HCEC 1CT (cell line): ENCODE data around the gene OR13C8.
"Not testable (repeated sequence)": the region's sequence is repeated elsewhere in the genome, so short reads cannot be mapped to it uniquely, and the experiment has no call there.

Experiments
- DNase-seq: peaks from one replicate; pipeline ENCODE4 v3.0.0-alpha.2; 2017

Gene OR13C8

DNA sequence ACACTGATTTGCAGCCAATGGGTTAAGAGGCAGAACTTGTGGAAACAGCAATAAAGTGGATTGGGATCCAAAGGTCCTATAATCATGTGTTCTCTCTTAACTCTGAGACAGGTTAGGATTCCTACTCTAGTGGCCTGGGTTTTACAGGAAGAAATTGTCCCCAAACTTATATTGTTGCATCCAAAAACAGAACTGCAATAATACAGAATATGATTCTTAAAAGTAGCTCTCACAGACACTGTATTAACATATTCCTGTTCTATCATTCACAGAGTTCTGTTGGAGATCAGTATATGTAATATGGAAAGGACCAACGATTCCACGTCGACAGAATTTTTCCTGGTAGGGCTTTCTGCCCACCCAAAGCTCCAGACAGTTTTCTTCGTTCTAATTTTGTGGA, at the start of gene OR13C8:
Gene OR13C8, plus strand, starts transcription at position 301 of the 400 bp plus-strand sequence. Its CDS starts 0 bp downstream, at position 301.
- DNase-seq, result no peak

DNA sequence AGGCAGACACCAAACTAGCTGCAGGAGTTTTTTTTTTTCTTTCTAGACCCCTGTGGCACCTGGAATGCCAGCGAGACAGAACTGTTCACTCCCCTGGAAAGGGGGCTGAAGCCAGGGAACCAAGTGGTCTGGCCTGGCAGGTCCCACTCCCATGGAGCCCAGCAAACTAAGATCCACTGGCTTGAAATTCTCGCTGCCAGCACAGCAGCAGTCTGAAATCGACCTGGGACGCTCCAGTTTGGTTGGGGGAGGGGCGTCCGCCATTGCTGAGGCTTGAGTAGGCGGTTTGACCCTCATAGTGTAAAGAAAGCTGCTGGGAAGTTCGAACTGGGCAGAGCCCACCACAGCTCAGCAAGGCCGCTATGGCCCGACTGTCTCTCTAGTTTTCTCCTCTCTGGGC, 48.7 kb upstream of the OR13C8 start:
- not testable (repeated sequence) for DNase-seq

DNA sequence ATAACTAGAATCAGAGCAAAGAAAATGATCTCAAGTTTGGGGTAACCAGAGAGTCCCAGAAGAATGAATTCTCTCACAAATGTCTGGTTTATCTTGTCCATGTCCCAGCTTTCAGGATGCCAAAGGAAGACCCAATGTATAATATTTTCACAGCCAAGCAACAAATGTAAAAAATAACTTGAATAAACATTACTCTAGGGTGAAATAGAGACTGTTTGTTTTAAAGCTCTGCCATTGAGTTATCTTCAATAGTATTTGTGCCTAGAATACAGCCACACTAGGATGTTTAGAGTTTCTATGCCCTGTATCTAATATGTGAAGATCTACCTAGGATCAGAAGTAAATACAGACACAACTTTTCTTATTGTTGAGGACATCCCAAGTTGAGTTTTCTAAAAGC, 41.9 kb upstream of the OR13C8 start, which contains the start of gene OR13C4:
Gene OR13C4, minus strand, starts transcription at position 101 of the 400 bp plus-strand sequence. Its CDS starts 0 bp downstream, at position 101.
- DNase-seq, result no peak

GRCh38 chr9:104536756-104537155, 32.2 kb upstream of the OR13C8 start, which contains the start of gene OR13C3:
Gene OR13C3, minus strand, starts transcription at chr9:104536856. Its CDS starts 133 bp downstream, at chr9:104536723.
- DNase-seq, result no peak

GRCh38 chr9:104539275-104539674, 29.7 kb upstream of the OR13C8 start:
- no peak for DNase-seq

DNA sequence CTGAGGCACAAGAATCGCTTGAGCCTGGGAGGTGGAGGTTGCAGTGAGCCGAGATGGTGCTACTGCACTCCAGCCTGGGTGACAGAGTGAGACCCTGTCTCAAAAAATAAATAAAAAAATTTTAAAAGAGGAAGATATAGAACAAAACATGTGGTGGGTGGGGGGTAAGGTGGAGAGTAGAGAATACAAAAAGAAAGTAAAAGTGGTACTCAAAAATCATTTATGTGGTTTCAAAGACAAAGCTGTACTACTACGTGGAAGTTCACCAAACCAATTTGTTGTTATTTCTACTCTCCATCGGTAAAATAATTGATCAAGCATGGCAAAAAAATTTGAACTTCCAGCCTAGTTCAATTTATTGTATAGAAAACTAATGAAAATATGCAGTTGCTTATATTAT, 24.3 kb upstream of the OR13C8 start:
- no peak for DNase-seq

DNA sequence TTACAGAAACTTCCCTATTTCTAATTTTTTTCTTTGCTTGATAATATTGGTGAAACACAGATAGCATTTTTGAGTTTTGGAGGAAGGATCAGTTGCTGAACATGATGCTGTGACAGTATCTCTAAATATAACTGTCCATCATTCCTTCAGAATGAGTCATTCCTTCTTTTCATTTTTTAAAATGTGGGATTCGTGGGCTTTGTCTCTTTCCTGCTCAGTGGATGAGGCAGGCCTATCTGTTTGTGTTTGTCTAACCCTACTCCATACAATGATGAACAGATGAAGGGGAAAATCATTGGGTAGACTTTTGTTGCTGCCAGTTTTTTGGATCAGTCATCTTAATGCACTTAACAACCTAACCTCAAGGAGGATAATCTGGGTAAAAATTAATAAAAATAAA, 15.7 kb upstream of the OR13C8 start:
- DNase-seq, result peak; percentile 39

DNA sequence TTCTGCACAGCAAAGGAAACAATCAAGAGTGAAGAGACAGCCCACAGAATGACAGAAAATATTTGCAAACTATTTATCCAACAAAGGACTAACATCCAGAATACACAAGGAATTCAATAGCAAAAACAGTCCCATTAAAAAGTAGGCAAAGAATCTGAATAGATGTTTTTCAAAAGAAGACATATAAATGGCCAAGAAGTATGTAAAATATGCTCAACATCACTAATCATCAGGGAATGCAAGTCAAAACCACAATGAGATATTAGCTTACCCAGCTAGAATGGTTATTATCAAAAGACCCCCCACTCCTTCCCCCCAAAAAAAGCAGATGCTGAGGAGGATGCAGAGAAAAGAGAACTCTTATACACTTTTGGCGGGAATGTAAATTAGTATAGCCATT, 13.4 kb upstream of the OR13C8 start:
- no peak for DNase-seq

- DNase-seq, result no peak
Observed at GRCh38 chr9:104556830-104557634, 11.9 kb upstream of the OR13C8 start.

GRCh38 chr9:104564358-104564757, 4.6 kb upstream of the OR13C8 start:
- DNase-seq, result no peak

GRCh38 chr9:104572612-104573011, 3.6 kb downstream of the OR13C8 start:
- no peak for DNase-seq

GRCh38 chr9:104575456-104575855, 6.5 kb downstream of the OR13C8 start:
- DNase-seq, result no peak

DNA sequence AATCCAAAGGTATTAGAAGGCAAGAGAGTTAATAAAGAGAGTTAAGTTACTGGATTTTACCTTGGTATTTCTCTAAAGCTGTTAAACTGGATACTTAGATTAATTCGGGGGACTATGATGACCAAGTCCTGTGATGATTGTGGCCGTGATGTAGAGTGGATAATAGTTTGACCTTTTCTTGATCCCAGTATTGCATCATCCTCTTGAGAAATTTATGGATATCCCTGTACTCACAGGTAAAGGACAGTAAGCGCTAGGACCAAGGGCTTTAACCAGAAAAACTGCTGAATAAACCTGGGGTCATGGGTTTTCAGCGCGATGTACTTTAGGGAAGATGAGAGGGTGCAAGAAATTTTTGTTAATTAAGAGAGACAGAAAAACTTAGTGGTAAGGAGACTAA, 8.3 kb downstream of the OR13C8 start:
- DNase-seq, result no peak

- no peak for DNase-seq
Observed at GRCh38 chr9:104580562-104580961, 11.6 kb downstream of the OR13C8 start.

DNA sequence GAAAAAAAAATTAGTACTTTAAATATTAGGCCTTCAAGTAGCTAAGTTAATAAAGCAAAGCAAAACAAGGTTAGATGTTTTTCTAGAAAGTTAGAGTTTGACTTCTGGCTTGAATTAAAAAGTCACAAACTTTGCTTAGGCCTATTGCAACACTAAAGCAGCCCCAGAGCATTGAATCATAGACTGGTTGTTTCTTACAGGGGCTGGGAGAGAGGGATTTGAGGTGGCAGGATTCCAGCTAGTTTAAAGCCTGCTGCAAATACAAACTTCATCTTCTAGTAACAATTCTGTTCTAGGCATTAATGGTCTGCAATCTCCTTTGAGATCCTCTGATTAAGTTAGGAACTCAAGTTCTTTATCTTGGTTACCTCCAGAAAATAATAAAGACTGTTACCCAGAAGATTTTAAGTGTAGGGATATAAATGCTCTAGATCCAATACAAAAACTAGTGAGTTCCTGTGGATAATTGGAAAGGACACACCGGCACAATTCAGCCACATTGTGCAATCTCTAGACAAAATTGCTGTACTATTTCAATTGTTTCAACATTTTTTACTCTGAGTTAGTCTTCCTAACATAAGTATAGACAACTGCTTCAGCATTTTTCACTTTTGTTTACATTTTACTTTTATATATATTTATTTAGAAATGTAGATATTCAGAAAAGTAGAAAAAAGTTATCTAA, 17.7 kb downstream of the OR13C8 start:
- DNase-seq, result peak; percentile 5

GRCh38 chr9:104589626-104590025, 20.7 kb downstream of the OR13C8 start:
- no peak for DNase-seq

DNA sequence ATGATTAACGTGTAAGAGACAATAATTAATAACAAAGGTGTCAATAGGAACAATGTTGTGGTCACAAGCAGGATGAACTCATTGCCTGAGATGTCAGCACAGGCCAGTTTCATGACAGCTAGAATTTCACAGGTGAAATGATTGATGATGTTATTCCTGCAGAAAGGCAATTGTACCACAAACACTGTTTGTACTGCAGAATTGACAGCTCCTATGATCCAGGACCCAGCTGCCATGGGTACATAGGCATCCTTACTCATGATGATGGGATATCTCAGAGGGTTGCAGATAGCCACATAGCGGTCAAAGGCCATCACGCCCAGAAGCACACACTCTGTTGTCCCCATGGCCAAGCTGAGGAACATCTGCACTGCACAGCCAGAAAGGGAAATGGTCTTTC, 29.8 kb downstream of the OR13C8 start:
- DNase-seq, result not testable (repeated sequence)

DNA sequence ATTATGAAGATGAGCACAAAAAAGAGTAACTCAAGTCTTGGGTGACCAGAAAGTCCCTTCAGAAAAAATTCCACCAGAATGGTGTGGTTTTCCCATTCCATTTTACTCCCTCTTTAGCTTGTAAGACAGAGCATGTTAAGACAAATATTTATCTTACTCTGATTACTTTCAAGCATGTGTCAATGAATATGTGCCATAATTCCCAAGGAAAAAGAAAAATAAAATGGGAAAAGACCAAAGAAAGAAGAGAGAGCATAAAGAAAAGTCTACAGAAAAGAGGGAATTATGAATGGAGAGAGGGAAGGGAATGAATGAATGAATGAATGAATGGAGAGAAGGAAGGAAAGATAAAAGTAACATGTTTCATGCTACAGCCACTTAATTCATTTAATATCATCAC, 30.3 kb downstream of the OR13C8 start, which contains the start of gene OR13C5:
Gene OR13C5, minus strand, starts transcription at position 101 of the 400 bp plus-strand sequence. Its CDS starts 0 bp downstream, at position 101.
- not testable (repeated sequence) for DNase-seq

GRCh38 chr9:104604801-104605200, 35.8 kb downstream of the OR13C8 start:
- no peak for DNase-seq

DNA sequence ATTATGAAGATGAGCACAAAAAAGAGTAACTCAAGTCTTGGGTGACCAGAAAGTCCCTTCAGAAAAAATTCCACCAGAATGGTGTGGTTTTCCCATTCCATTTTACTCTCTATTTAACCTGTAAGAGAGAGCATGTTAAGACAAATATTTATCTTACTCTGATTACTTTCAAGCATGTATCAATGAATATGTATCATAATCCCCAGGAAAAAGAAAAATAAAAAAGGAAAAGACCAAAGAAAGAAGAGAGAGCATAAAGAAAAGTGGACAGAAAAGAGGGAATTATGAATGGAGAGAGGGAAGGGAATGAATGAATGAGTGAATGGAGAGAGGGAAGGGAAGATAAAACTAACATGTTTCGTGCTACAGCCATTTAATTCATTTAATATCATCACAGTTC, 36.6 kb downstream of the OR13C8 start, which contains the start of gene OR13C2:
Gene OR13C2, minus strand, starts transcription at position 101 of the 400 bp plus-strand sequence. Its CDS starts 0 bp downstream, at position 101.
- not testable (repeated sequence) for DNase-seq

- no peak for DNase-seq
Observed at GRCh38 chr9:104606152-104606551, 37.2 kb downstream of the OR13C8 start.

GRCh38 chr9:104608336-104608735, 39.4 kb downstream of the OR13C8 start:
- DNase-seq, result peak; percentile 22

DNA sequence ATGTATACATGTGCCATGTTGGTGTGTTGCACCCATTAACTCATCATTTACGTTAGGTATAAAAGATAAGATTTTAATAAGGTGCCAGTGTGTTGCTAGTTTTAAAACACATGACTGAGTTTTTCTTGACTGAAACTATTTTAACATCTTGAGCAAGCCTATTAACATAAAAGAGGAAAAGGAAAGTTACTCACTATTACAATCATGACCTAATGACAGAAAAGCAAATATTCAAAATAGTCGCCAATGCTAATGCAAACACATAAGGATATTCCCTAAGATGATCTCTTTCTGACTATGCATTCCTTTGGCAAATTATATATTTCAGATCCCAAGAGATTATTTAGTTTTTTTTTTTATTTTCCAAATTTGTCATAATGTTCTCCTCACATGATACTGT, 42.2 kb downstream of the OR13C8 start:
- no peak for DNase-seq

- no peak for DNase-seq
Observed at GRCh38 chr9:104617418-104617817, 48.5 kb downstream of the OR13C8 start.
